SU-DHL-6 (cell line): ENCODE data around the gene OTULIN.

Experiments used
- EZH2phosphoT487 ChIP-seq: fragments of 200-600 bp; sonication (generic), shearing (Covaris generic); conservative IDR thresholded peaks from 2 replicates; pipeline ENCODE4 v1.6.1; 2018; ENCODE audit warnings: mild to moderate bottlenecking, antibody characterized with exemption, low read length, moderate library complexity, mixed read lengths
- TF ChIP-seq, protein P1 (sequence below): fragments of 200-600 bp; sonication (generic); IDR thresholded peaks from one replicate; pipeline ENCODE4 v1.5.1; 2017; ENCODE audit warnings: antibody characterized with exemption, mild to moderate bottlenecking, low read length, moderate library complexity; ENCODE audit not compliant: insufficient read depth, poor library complexity, severe bottlenecking

DNA sequence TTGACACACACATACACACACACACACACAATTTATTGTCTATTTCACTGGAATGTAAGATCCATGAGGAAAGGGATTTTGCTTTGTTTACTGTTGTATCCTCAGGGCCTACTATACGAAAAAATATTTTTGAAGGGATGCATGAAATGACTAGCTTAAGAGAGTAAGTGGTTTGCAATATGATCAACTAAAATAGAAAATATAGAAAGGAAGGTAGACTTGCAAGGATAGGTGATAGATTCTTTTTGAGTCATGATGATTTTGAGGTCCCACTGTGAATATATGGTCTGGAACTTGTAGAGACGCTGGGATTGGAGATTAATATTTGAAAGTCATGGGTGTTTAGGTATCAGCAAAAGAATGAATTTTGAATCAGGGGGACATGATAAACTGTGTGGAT, 28.9 kb upstream of the OTULIN start:
- TF ChIP-seq, protein P1, sequence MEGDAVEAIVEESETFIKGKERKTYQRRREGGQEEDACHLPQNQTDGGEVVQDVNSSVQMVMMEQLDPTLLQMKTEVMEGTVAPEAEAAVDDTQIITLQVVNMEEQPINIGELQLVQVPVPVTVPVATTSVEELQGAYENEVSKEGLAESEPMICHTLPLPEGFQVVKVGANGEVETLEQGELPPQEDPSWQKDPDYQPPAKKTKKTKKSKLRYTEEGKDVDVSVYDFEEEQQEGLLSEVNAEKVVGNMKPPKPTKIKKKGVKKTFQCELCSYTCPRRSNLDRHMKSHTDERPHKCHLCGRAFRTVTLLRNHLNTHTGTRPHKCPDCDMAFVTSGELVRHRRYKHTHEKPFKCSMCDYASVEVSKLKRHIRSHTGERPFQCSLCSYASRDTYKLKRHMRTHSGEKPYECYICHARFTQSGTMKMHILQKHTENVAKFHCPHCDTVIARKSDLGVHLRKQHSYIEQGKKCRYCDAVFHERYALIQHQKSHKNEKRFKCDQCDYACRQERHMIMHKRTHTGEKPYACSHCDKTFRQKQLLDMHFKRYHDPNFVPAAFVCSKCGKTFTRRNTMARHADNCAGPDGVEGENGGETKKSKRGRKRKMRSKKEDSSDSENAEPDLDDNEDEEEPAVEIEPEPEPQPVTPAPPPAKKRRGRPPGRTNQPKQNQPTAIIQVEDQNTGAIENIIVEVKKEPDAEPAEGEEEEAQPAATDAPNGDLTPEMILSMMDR, result no peak
- TF ChIP-seq EZH2phosphoT487, result no peak
